NCI-H82 (cell line): ENCODE data around the gene SAV1.
"Not testable (repeated sequence)": the region's sequence is repeated elsewhere in the genome, so short reads cannot be mapped to it uniquely, and the experiment has no call there.

ENCODE experiments used
- DNase-seq: peaks from one replicate; lab custom pipeline; 2025; lab: John Stamatoyannopoulos, UW

The SAV1 gene

DNA sequence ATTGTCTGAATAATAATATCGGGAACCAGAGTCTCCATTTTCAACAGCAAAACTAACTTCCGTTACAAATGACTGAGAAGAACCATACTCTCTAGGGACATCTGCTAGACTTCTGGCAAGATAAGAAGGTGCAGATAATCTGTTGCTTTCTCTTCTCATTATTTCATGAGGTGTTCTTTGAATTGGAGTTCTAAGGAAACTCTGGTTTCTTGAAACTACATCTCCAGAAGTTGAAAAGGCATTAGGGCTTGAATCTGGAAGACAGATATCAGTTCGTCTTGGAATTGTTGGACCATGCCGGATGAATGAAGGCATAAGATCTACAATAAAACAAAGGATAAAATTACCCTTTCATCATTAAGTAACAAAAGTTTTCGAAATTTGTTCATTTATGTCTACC is 2.8 kb downstream of the SAV1 start:
- DNase-seq: not testable (repeated sequence)

DNA sequence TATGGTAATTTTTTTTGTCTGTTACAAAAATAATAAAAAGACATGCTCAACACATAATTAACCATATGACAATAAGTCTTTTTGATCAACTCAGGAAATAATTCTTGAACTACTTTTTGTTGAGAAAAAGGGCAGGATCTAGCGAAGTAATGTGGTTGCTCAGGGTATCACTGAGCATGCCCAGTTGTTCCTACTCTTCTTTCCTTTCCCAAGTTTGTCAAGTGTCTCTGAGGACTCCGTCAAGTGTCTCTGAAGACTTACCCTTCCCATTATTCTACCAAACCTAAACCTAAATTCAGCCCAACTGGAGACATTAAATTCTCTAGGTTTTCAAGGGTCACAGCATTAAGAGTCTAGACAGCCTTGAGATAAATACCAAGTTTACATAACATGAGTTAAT is 3.5 kb downstream of the SAV1 start:
- DNase-seq: not testable (repeated sequence)

DNA sequence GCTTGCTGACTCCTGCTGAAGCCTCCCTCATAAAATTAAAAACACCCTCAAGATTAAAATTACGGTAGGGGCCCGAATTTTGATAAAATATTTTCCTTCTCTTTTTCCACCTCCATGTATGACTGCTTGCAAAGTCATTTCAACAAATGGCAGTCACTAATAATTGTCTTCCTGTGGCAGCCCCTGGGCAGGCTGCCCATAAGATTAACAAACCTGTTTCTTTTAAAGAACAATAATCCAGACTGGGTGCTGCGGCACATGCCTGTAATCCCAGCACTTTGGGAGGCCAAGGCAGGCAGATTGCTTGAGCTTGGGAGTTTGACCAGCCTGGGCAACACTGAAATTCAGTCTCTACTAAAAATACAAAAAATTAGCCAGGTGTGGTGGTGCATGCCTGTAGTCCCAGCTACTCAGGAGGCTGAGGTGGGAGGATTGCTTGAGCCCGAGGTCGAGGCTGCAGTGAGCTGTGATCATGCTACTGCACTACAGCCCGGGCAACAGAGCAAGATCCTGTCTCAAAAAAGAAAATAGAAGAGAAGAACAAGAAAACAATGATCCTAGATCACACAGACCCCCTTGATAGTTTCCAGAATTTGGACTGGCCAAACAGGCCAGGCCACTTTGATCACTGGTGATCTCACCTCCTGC is 8.7 kb downstream of the SAV1 start:
- peak; percentile 7 for DNase-seq

DNA sequence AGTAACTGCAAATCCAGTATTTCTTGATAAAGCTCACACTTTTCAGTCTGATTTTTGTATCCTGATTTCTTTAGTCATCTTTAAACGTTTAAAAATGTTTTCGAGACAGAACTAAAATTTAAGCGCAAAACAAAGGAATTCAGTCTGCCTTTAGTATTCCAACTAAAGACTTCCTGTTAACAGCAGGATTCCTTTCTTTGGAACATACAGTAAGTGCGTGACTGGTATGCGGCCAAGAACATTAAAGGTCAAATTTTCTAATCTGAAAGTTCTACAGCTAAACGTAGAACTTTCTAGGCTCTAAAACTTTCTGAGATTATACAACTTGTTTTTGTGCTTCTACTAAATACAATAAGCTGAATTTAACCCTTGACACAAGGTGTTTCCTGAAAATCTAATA is 9.9 kb downstream of the SAV1 start:
- no peak for DNase-seq

DNA sequence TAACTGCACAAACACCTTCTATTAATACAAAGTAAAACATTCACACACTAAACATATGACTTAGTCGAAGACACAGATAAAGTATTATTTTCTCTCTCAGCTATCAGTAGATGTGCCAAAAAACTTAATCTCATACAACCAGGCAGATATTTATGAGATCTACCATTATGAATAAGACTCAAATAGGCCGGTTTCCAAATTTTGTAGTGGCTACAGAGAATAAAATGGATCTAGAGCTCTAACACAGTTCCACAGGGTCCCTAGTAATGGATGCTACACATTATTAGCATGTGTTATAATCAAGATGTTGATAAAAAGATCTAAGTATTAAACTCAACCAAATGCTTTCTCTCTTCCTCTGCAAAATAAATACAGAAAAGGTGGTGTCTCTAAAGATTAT is 10.4 kb downstream of the SAV1 start:
- DNase-seq: no peak

DNA sequence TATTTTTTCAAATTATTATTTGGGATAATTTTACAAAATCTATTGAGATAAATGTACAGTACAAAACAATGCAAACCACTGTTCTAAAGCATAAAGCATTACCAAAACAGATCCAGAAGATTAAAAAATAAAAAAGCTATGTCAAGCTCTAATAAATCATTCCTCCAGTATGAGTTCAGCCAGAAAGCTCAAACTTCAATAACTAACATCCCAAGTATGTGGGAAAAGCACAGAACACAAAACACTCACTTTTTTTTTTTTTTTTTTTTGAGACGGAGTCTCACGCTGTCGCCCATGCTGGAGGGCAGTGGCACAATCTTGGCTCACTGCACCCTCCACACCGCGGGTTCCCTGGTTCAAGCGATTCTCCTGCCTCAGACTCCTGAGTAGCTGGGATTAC is 11.3 kb downstream of the SAV1 start:
- no peak for DNase-seq

DNA sequence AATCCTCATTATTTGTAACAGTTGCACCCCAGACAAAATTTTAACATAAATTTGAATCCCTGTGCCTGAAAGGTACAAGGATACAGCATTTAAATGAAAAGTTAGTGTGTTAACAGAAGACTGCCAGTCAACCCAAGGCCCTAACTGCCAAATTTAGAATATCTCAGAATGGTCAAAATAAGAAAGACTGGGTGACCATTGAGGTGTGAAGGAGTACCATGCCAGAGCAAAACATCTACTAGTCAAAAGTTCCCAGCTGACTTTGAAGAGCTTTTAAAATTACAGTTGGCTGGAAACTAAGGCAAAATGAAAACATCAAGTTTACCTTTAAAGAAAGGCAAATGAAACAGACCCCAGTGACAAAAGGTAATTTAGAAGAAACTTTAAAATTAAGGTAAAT is 18.4 kb downstream of the SAV1 start:
- no peak for DNase-seq

DNA sequence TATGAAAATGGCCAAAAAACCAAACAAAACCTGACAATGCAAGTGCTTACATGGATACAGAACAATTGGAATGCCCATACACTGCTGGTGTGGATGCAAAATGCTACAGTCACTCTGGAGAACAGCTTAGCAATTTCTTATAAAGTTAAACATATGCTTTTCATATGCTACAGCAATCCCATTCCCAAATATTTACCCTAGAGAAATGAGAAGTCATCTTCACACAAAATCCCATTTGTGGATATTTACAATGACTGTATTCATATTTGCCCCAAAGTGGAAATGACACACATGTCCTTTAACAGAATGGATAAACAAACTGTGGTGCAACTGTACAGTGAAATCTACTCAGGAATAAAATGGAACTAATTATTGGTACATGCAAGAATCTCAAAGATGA is 20.4 kb downstream of the SAV1 start:
- no peak for DNase-seq

DNA sequence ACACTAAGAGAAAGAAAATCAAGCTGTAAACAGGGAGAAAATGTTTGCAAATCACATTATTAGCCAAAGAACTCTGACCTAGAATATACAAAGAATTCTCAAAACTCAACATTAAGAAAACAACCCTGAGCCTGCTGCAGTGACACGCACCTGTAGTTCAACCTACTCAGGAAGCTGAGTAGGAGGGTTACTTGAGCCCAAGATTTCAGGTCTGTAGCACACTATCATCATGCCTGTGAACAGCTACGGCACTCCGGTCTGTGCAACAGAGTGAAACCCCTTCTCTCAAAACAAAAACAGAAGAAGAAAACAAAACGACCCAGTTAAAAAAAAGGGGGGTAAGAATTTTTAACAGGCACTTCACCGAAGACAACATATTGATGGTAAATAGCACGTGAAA is 20.8 kb downstream of the SAV1 start:
- no peak for DNase-seq

DNA sequence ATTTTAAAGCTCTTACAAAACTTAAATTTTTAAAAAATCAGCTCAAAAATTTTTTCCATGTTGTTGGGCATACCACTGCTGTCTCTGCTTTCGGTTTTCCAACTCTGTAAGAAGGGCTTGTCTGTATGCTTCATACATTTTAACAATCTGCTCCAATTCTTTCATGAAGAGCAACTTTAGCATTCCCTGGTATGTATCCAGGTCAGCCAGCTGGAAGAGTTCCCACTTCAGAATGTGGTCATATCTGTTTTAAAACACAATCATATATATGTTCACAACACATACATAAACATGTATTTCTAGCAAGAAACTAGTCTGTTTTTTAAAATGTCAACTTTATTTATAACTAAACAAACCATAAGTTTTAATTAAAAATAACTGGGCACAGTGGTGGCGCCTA is 33.0 kb downstream of the SAV1 start:
- DNase-seq: no peak

DNA sequence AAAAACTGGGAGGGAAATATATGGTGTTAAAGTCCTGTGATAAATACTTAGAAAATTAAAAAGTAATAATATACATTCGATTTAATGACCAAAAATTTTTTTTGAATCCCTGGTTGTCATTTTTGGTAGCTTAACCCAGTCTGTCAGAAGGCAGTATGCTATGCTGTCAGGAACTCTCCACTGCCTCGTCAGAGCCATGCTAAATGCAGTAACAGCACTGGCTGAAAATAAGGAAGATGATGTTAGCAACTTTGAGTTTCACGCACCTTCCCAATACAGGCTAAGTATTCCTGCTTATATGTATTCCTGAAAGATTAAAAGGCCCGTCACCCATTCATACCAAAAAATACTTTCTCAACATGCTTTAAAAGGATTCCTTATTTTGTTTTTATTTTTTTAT is 34.2 kb downstream of the SAV1 start:
- no peak for DNase-seq

DNA sequence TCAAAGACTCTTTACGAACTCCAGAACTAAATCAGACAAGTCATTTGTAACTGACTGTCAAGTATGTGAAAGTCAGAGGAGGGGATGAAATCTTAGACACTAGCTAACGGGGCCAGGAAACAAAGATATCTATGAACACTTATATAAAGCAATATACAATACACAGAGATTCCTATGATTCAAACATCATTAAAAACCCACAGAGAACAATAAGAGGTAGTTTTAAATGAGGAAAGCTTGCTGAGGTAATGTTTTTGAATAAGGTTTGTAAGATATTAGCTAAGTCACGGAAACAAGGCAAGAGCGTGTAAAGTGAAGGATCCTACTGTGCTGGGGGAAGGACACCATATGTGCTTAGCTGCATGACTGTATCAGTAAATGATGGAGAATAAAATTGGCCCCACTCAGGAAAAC is 36.7 kb downstream of the SAV1 start:
- DNase-seq: no peak

DNA sequence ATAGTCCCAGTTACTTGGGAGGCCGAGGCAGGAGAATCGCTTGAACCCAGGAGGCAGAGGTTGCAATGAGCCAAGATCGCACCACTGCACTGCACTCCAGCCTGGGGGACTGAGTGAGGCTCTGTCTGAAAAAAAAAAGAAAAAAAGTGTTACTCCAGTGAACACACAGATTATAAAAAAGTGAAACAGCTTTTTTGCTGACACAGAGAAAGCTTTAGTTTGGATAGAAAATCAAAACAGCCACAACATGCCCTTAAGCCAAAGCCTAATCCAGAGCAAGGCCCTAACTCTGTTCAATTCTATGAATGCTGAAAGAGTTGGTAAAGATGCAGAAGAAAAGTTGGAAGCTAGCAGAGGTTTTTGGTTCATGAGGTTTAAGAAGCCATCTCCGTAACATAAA is 43.2 kb downstream of the SAV1 start:
- DNase-seq: not testable (repeated sequence)

DNA sequence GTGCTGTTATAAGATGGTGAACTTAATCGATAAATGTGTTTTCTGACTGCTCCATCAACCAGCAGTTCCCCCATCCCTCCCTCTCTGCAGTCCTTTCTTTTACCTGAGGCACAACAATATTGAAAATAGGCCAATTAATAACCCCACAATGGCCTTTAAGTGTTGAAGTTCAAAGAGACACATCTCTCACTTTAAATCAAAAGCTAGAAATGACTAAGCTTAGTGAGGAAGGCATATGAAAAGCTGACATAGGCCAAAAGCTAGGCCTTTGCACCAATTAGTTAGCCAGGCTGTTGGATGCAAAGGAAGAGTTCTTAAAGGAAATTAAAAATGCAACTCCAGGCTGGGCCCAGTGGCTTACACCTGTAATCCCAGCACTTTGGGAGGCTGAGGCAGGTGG is 43.7 kb downstream of the SAV1 start:
- DNase-seq: no peak

DNA sequence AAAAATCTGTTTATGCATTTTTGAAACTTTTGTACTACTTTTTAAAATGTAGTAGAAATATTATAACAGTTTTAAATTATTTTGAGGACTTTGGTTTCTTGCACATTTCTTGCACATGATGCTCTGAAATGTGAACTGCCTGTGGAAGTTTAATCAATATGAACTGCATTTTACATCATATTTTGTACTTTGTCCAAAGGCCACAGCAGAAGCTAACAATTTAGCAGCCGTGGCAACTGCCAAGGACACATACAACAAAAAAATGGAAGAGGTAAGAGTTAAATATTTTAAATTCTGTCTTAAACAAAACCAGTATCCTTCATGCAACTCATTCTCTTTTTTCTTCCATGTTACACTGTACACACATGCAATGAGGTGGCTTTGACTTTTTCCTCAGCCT is 45.1 kb downstream of the SAV1 start:
- DNase-seq: no peak

DNA sequence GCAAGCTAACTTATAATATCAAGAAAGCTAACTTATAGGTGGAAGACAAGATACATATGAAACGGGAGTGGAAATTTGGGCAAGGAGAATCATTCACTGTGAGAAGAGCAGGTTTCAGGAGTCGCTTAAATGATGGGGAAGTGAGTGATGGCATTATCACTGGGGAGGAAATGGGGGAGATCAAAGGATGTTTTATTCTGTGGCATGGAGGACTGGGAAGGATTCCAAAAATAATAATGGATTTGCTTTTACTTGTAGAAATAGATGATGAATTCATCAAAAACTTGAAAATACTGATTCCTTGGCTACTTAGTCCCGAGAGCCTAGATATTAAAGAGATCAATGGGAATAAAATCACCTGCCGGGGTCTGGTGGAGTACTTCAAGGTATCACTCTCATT is 47.8 kb downstream of the SAV1 start:
- no peak for DNase-seq

DNA sequence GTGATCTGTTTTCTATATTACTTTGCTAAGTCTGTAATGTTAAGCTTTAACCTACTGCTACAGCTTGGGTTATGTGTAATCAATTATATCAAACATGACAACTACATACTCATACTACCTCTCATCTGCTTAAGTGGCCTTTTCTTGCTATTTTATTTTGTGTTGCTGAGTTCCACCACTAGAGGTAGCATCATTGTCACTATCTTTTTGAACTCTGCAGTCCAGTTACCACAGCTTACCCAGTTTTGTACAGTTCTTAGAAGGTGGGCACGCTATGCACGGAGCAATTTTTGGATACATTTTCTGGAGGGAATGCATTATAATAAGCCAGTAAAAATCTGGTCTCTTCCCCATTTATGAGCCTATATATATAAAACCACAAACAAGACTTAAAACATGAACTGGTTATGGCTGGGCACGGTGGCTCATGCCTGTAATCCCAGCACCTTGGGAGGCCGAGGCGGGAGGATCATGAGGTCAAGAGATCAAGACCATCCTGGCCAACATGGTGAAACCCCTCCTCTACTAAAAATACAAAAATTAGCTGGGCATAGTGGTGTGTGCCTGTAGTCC is 48.5 kb downstream of the SAV1 start:
- DNase-seq: peak; percentile 42

DNA sequence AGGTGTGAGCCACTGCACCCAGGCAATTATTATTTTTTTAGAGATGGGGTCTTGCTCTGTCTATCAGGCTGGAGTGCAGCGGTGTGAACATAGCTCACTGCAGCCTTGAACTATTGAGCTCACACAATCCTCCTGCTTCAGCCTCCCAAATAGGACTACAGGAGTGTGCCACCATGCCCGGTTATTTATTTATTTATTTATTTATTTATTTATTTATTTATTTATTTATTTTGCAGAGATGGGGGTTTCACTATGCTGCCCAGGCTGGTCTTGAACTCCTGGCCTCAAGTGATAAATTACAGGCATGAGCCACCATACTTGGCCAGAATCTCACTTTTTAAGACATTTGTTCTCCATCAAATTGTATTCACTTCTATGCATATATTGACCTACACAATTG is 51.8 kb downstream of the SAV1 start:
- DNase-seq: no peak

DNA sequence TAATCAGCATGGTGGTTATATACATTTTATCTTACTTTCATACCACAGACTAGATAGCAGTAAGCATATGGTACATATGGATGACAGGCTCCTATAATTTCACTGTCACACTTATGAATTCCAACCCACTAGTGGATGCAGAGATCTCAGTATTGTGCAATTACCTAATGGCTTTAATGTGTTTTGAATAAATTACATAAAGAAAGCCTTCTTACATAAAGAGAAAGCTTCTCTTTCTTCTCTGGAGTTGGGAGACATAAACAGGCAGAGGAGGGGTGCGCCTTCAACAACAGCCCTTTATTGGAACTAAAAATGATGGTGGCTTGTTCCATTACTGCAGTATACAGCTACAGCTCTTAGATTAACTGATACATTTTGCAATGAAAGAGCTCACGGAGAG is 52.6 kb downstream of the SAV1 start:
- DNase-seq: no peak

DNA sequence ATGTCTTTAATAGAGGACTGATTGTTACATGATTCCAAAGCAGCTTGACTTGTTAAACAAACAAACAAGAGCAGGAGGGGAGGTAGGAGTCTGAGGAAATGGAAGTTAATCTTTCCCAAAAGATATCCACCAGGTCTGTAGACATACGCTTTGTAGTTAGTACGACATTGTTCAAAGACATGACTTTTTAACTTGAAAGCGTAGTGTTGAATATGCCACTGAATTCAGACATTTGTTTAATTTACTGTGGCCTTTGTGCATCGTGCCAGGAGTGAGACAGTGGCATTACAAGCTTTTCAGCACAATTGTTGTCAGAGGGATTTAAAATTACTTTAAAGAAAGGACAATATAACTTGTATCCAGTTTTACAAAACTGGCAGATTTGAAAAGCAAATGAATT is 53.0 kb downstream of the SAV1 start:
- DNase-seq: no peak

DNA sequence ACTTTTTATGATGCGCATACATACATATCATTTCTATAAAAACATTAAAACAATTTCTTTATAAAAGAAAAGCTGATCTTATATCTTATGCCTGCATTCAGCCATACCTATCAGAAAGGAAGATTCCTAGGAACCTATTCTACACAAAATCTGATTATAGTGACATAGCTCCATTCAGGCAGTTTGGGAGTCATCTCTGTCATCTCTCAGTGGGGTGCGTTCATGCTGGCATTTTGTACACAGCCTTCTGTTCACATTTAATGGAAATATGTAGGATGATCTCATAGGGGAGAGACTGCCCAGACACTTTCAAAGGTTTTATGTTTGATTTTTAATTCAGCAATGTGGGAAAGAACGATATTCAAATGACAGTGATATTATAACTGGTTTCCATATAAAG is 55.3 kb downstream of the SAV1 start:
- DNase-seq: no peak

DNA sequence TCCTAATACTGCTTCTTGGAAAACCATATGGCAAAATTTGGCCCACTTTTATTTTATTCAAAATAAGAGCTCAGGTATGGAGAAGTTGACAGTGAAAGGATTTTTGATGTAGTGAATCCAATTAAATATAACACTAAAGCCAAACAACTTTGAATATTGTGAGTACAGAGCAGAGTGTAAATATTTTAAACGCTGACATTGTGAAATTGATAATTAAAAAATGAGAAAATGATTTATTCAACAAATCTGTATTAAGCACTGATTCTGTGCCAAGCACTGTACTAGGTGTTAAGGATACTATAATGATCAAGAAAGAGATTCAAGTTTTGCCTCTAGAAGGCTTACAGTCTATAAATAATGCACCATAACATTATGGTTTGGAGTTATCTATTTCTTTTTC is 57.6 kb downstream of the SAV1 start:
- DNase-seq: no peak

DNA sequence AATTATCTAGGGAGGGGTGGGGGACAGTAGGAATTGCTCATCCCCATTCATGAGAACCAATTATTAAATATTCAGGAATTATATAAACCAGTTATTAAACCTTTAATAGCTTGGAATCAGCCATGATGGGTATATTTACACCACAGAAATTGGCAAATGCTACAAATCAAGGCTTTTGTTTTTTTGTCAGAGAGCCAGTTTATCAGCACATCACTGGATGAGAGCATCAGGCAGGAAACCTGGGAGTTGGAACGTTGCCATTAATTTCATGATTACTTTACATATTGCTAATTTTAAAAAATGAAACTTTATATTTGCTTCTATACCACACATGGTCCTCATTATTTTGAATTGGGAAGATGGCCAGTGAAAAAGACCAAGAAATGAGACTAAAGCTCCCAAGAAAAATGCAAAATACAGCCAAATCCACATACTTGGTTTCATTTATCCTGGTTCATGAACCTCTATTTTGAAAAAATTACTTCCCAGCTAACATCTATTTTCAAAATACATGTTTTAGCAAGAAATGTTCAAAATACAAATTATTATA is 59.7 kb downstream of the SAV1 start:
- DNase-seq: no peak

DNA sequence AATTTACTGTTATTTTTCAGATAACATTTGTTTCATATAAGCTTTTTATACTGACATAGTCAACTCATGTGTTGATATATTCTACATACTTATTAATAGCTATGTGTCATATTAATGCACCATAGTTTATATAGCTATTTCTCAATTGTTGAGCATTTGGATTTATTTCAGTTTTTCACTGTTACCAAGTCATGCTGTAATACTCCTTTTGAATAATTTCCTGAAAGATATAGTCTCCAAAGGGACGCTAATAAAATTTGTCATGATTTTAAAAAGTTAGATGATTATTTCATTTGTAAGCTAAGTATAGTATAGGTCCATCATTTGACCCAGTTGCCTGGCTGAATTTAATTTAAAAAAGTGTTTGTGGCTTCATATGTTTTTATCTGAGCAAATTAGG is 60.3 kb downstream of the SAV1 start:
- DNase-seq: no peak
